ENCODE results near the gene GAPVD1. TPM values are rescaled to one million over a fixed set of nuclear protein-coding genes. Genes with fewer than 3 reads are reported as not detected.
"Not testable (repeated sequence)": the region's sequence is repeated elsewhere in the genome, so short reads cannot be mapped to it uniquely, and the experiment has no call there.

GAPVD1 gene
- total RNA-seq, 2 donors from 2014 or later: 26.0 to 30.5 TPM

GRCh38 chr9:125235804-125236519 lies 25.7 kb upstream of the GAPVD1 start:
- no peak for TF ChIP-seq CTCF (IDR thresholded peaks at IDR 0.05)
- no peak for DNase-seq (ENCODE audit: low spot score)
- no peaks in the 10 kb centered on the region for H3K27me3 ChIP-seq
- peak overlapping the region; percentile 19 to 22 for H3K4me3 ChIP-seq
- no peaks in the 10 kb centered on the region for H3K9me3 ChIP-seq
- H3K4me1 ChIP-seq: peaks cover 0 to 56% of the 10 kb centered on the region in 2 donors
- H3K27ac ChIP-seq: no peak overlapping the region
- H3K36me3 ChIP-seq: peaks cover 73% of the 10 kb centered on the region

- not testable (repeated sequence) for DNase-seq (ENCODE audit: low spot score); H3K27ac ChIP-seq; H3K27me3 ChIP-seq; H3K9me3 ChIP-seq
- Histone ChIP-seq H3K4me1 (peaks cover 0 to 56% of the 10 kb centered on the region in 2 donors), H3K4me3 (peak overlapping the region; percentile 19 to 22), H3K36me3 (peaks cover 70% of the 10 kb centered on the region)
Observed at GRCh38 chr9:125236520-125237159, 25.0 kb upstream of the GAPVD1 start.

GRCh38 chr9:125238127-125238914 lies 23.3 kb upstream of the GAPVD1 start:
- peaks cover 0 to 63% of the 10 kb centered on the region in 2 donors for H3K4me1 ChIP-seq
- no peak for DNase-seq (ENCODE audit: low spot score)
- no peaks in the 10 kb centered on the region for H3K9me3 ChIP-seq
- H3K36me3 ChIP-seq: peaks cover 70% of the 10 kb centered on the region
- H3K4me3 ChIP-seq: peak overlapping the region; percentile 91 to 97
- TF ChIP-seq CTCF (IDR thresholded peaks at IDR 0.05): no peak
- H3K27ac ChIP-seq: peak overlapping the region in 1 of 2 donors; percentile 26
- no peaks in the 10 kb centered on the region for H3K27me3 ChIP-seq

- Histone ChIP-seq H3K27ac (no peak overlapping the region), H3K36me3 (peaks cover 67% of the 10 kb centered on the region), H3K9me3 (no peaks in the 10 kb centered on the region), H3K4me1 (peaks cover 0 to 63% of the 10 kb centered on the region in 2 donors), H3K27me3 (no peaks in the 10 kb centered on the region), H3K4me3 (peak overlapping the region; percentile 91 to 97)
- no peak for TF ChIP-seq CTCF (IDR thresholded peaks at IDR 0.05)
- no peak for DNase-seq (ENCODE audit: low spot score)
Observed at GRCh38 chr9:125238915-125239446, 22.6 kb upstream of the GAPVD1 start.

GRCh38 chr9:125239631-125240597 lies 21.7 kb upstream of the GAPVD1 start:
- Histone ChIP-seq H3K4me1 (peaks cover 0 to 60% of the 10 kb centered on the region in 2 donors), H3K4me3 (peak overlapping the region; percentile 91 to 97), H3K9me3 (no peaks in the 10 kb centered on the region), H3K27me3 (no peaks in the 10 kb centered on the region), H3K36me3 (peaks cover 61% of the 10 kb centered on the region), H3K27ac (peak overlapping the region; percentile 92 to 96)
- no peak for TF ChIP-seq CTCF (IDR thresholded peaks at IDR 0.05)
- DNase-seq (ENCODE audit: low spot score): no peak

Data from right atrium auricular region (tissue), 2 donors.